HepG2 (cell line): ENCODE measurements around the gene PCNA. TPM values are rescaled to one million over a fixed set of nuclear protein-coding genes. Genes with fewer than 3 reads are reported as not detected.

ENCODE experiments used
- ARHGAP35 ChIP-seq: sonication (generic); formaldehyde crosslinking; IDR thresholded peaks from 2 replicates; pipeline ENCODE4 v1.9.0; 2022; ENCODE audit warnings: mild to moderate bottlenecking, inconsistent platforms, moderate library complexity, missing genetic modification reagents, borderline replicate concordance
- CHD4 ChIP-seq: fragments of 200-600 bp; sonication (generic); IDR thresholded peaks from 2 replicates; pipeline ENCODE4 v1.7.0; 2017; ENCODE audit warnings: mild to moderate bottlenecking, low read length, borderline replicate concordance
- KLF13 ChIP-seq: sonication (generic); formaldehyde crosslinking; IDR thresholded peaks from 2 replicates; pipeline ENCODE4 v1.4.0; 2020; ENCODE audit warnings: mild to moderate bottlenecking, missing genetic modification reagents
- KLF9 ChIP-seq: IDR thresholded peaks from 2 replicates; pipeline ENCODE4 v1.6.1; 2016; ENCODE audit warnings: low read depth
- NR2F6 ChIP-seq, 2 experiments: IDR thresholded peaks; 2 replicates each; pipeline ENCODE4 v1.6.1; 2016; ENCODE audit warnings: antibody characterized with exemption in 1 of 2, mild to moderate bottlenecking in 1 of 2
- PAWR ChIP-seq: sonication (generic); formaldehyde crosslinking; IDR thresholded peaks from 2 replicates; pipeline ENCODE4 v1.4.0; 2020; ENCODE audit warnings: missing genetic modification reagents, mild to moderate bottlenecking, borderline replicate concordance
- PRMT3 ChIP-seq: sonication (generic); formaldehyde crosslinking; IDR thresholded peaks from 2 replicates; pipeline ENCODE4 v1.8.1; 2022; ENCODE audit warnings: low read depth, mild to moderate bottlenecking, moderate library complexity, missing genetic modification reagents, borderline replicate concordance
- RCOR2 ChIP-seq: IDR thresholded peaks from 2 replicates; pipeline ENCODE4 v1.6.1; 2016; ENCODE audit warnings: missing biosample characterization, missing genetic modification reagents
- REL ChIP-seq: sonication (generic); formaldehyde crosslinking; conservative IDR thresholded peaks from 2 replicates; pipeline ENCODE4 v1.8.0; 2022; ENCODE audit warnings: mild to moderate bottlenecking, missing genetic modification reagents, moderate library complexity
- ZBTB38 ChIP-seq: sonication (generic); formaldehyde crosslinking; IDR thresholded peaks from 2 replicates; pipeline ENCODE4 v1.5.1; 2020; ENCODE audit warnings: mild to moderate bottlenecking, missing genetic modification reagents
- ZFP36 ChIP-seq: fragments of 150-350 bp; IDR thresholded peaks from 2 replicates; pipeline ENCODE4 v1.6.1; 2018; ENCODE audit warnings: borderline replicate concordance, low read length, low read depth; ENCODE audit not compliant: partially characterized antibody
- ZMAT3 ChIP-seq: sonication (generic); formaldehyde crosslinking; conservative IDR thresholded peaks from 2 replicates; pipeline ENCODE4 v1.7.0; 2021; ENCODE audit warnings: missing genetic modification reagents
- ZNF121 ChIP-seq: sonication (generic); formaldehyde crosslinking; IDR thresholded peaks from 2 replicates; pipeline ENCODE4 v1.5.0; 2020; ENCODE audit warnings: mild to moderate bottlenecking, missing genetic modification reagents
- ZNF264 ChIP-seq: sonication (generic); formaldehyde crosslinking; IDR thresholded peaks from 2 replicates; pipeline ENCODE4 v1.4.0; 2020; ENCODE audit warnings: missing genetic modification reagents
- ZNF282 ChIP-seq: fragments of 450-650 bp; IDR thresholded peaks from 2 replicates; pipeline ENCODE4 v1.6.1; 2018; ENCODE audit not compliant: partially characterized antibody
- ZNF3 ChIP-seq: IDR thresholded peaks from 2 replicates; pipeline ENCODE4 v1.7.0; 2017; ENCODE audit warnings: inconsistent platforms
- ZNF430 ChIP-seq: sonication (generic); formaldehyde crosslinking; IDR thresholded peaks from 2 replicates; pipeline ENCODE4 v1.9.0; 2021; ENCODE audit warnings: mild to moderate bottlenecking, missing genetic modification reagents
- ZNF556 ChIP-seq: sonication (generic); formaldehyde crosslinking; IDR thresholded peaks from 2 replicates; pipeline ENCODE4 v1.4.0; 2020; ENCODE audit warnings: mild to moderate bottlenecking, missing genetic modification reagents, borderline replicate concordance
- ZNF619 ChIP-seq: sonication (generic); formaldehyde crosslinking; IDR thresholded peaks from 2 replicates; pipeline ENCODE4 v1.4.0; 2020; ENCODE audit warnings: mild to moderate bottlenecking, missing genetic modification reagents
- ZNF678 ChIP-seq: sonication (generic); formaldehyde crosslinking; IDR thresholded peaks from 2 replicates; pipeline ENCODE4 v1.4.0; 2020; ENCODE audit warnings: mild to moderate bottlenecking, missing genetic modification reagents
- ZNF784 ChIP-seq: sonication (generic); formaldehyde crosslinking; IDR thresholded peaks from 2 replicates; pipeline ENCODE4 v1.5.1; 2020; ENCODE audit warnings: missing genetic modification reagents, mild to moderate bottlenecking, borderline replicate concordance
- polyA plus RNA-seq, 8 experiments: library from polyadenylated mRNA; depleted of rRNA in 3 of 8; stranded (reverse) in 7 of 8; unstranded in 1 of 8; fragments of >200 nt; fragmentation: Illumina TruSeq in 4 of 8; extraction: Trizol in 4 of 8; gene quantifications; 2 replicates each; pipeline versions ENCODE4 v1.2.1 to v1.2.3, GENCODE V29; 2011 to 2016; ENCODE audit warnings: low read depth in 4 of 8, missing spikeins in 1 of 8, mixed read lengths in 1 of 8; ENCODE audit not compliant: insufficient read depth in 1 of 8
- total RNA-seq, 5 experiments: library from RNA; depleted of rRNA; stranded (reverse); fragments of >200 nt; fragmentation: Illumina TruSeq; extraction: Trizol; gene quantifications; 2 replicates each; pipeline ENCODE4 v1.2.3, GENCODE V29; 2016; ENCODE audit warnings: low read depth in 1 of 5
- TF ChIP-seq, protein P1 (sequence below): sonication (generic); formaldehyde crosslinking; IDR thresholded peaks from 2 replicates; pipeline ENCODE4 v1.5.1; 2020; ENCODE audit warnings: mild to moderate bottlenecking, missing genetic modification reagents, moderate library complexity
- TF ChIP-seq, protein P2 (sequence below): sonication (generic); formaldehyde crosslinking; IDR thresholded peaks from 2 replicates; pipeline ENCODE4 v1.4.0; 2020; ENCODE audit warnings: missing genetic modification reagents

PCNA gene
- total and polyA plus RNA-seq, 2 of the 13 experiments (the other 11 are each of a cell fraction or from before 2014, with no cell fraction given) = 229 to 655 TPM

- TF ChIP-seq, protein P1, sequence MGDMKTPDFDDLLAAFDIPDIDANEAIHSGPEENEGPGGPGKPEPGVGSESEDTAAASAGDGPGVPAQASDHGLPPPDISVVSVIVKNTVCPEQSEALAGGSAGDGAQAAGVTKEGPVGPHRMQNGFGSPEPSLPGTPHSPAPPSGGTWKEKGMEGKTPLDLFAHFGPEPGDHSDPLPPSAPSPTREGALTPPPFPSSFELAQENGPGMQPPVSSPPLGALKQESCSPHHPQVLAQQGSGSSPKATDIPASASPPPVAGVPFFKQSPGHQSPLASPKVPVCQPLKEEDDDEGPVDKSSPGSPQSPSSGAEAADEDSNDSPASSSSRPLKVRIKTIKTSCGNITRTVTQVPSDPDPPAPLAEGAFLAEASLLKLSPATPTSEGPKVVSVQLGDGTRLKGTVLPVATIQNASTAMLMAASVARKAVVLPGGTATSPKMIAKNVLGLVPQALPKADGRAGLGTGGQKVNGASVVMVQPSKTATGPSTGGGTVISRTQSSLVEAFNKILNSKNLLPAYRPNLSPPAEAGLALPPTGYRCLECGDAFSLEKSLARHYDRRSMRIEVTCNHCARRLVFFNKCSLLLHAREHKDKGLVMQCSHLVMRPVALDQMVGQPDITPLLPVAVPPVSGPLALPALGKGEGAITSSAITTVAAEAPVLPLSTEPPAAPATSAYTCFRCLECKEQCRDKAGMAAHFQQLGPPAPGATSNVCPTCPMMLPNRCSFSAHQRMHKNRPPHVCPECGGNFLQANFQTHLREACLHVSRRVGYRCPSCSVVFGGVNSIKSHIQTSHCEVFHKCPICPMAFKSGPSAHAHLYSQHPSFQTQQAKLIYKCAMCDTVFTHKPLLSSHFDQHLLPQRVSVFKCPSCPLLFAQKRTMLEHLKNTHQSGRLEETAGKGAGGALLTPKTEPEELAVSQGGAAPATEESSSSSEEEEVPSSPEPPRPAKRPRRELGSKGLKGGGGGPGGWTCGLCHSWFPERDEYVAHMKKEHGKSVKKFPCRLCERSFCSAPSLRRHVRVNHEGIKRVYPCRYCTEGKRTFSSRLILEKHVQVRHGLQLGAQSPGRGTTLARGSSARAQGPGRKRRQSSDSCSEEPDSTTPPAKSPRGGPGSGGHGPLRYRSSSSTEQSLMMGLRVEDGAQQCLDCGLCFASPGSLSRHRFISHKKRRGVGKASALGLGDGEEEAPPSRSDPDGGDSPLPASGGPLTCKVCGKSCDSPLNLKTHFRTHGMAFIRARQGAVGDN (CRISPR knock-in tag) = peak; percentile 65
- no peak for TF ChIP-seq NR2F6 (IDR thresholded peaks at IDR 0.05)
- no peak for TF ChIP-seq NR2F6 (CRISPR knock-in tag; IDR thresholded peaks at IDR 0.05)
- peak; percentile 97 for TF ChIP-seq ZNF784 (CRISPR knock-in tag)
- TF ChIP-seq ZNF282 = no peak
- 0 out of 2 replicates have a peak, but pooled peaks have one; percentile 14 for TF ChIP-seq KLF13 (CRISPR knock-in tag)
- TF ChIP-seq CHD4 = no peak
- TF ChIP-seq ZNF678 (CRISPR knock-in tag) = peak; percentile 78; the same call in 1 of the 2 replicates
- TF ChIP-seq ZMAT3 (CRISPR knock-in tag) = no peak
- TF ChIP-seq ZBTB38 (CRISPR knock-in tag) = no peak
- no peak for TF ChIP-seq PRMT3 (CRISPR knock-in tag)
- peak; percentile 24; the same call in 1 of the 2 replicates for TF ChIP-seq ZNF430 (CRISPR knock-in tag)
- TF ChIP-seq, protein P2, sequence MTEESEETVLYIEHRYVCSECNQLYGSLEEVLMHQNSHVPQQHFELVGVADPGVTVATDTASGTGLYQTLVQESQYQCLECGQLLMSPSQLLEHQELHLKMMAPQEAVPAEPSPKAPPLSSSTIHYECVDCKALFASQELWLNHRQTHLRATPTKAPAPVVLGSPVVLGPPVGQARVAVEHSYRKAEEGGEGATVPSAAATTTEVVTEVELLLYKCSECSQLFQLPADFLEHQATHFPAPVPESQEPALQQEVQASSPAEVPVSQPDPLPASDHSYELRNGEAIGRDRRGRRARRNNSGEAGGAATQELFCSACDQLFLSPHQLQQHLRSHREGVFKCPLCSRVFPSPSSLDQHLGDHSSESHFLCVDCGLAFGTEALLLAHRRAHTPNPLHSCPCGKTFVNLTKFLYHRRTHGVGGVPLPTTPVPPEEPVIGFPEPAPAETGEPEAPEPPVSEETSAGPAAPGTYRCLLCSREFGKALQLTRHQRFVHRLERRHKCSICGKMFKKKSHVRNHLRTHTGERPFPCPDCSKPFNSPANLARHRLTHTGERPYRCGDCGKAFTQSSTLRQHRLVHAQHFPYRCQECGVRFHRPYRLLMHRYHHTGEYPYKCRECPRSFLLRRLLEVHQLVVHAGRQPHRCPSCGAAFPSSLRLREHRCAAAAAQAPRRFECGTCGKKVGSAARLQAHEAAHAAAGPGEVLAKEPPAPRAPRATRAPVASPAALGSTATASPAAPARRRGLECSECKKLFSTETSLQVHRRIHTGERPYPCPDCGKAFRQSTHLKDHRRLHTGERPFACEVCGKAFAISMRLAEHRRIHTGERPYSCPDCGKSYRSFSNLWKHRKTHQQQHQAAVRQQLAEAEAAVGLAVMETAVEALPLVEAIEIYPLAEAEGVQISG (CRISPR knock-in tag) = no peak
- no peak for TF ChIP-seq PAWR (CRISPR knock-in tag)
- peak; percentile 10; the same call in 1 of the 2 replicates for TF ChIP-seq ZNF121 (CRISPR knock-in tag)
- no peak; the same call in 1 of the 2 replicates for TF ChIP-seq ARHGAP35 (CRISPR knock-in tag)
- TF ChIP-seq RCOR2 = no peak
- TF ChIP-seq ZNF556 (CRISPR knock-in tag) = peak; percentile 23; the same call in 1 of the 2 replicates
- TF ChIP-seq ZNF619 (CRISPR knock-in tag) = no peak
- TF ChIP-seq ZFP36 = no peak
- TF ChIP-seq ZNF264 (CRISPR knock-in tag) = no peak
- 0 out of 2 replicates have a peak, but pooled peaks have one; percentile 20 for TF ChIP-seq REL (CRISPR knock-in tag)
- no peak for TF ChIP-seq ZNF3 (CRISPR knock-in tag)
- no peak for TF ChIP-seq KLF9 (CRISPR knock-in tag)
These were observed 7.6 kb upstream of the PCNA start (continued) for GRCh38 chr20:5127204-5127858.
